ENCODE measurements around the gene CARS2.

DNA sequence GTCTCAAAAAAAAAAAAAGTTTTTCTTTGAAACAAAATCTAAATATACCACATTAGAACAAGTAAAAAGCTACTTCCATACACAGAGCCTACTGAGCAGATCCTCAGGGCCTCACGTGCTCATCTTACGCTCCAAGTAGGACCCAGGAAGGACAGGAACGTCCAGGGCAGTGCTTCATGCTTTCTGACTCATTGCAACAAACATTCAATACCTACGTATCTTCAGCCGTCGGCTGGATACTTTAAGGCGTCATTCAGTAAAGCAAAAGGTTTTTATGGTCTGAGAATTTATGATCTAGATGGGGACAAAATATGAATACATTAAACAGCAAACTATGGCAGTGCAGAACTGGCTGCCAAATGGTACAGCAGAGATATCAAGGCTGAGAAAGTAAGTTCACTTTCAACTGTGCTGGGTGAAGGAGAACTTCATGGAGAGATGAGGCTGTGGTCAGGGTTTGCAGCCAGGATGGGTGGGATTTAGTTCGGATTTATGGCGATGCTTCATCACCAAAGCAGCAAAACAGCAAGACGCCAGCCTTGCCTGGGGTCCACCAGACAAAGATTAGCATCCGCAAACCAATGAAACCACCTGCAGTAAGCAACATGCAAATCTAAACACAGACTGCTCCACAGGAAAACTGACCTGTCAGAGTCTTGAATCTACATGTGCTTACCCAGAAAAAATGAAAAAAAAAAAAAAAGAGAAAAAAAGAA, 20.5 kb downstream of the CARS2 start:
- TF ChIP-seq EP300 (IDR thresholded peaks at IDR 0.05) (no peak), CTCF (IDR thresholded peaks at IDR 0.05) (no peak), POLR2A (IDR thresholded peaks at IDR 0.05; ENCODE audit: low read depth) (no peak)

Measured in esophagus muscularis mucosa (tissue), 4 donors.